WTC11 (cell line): ENCODE measurements around the gene RAP1GAP. TPM values are rescaled to one million over a fixed set of nuclear protein-coding genes. Genes with fewer than 3 reads are reported as not detected.

ENCODE experiments used
- CREB1 ChIP-seq: sonication (generic); formaldehyde crosslinking; IDR thresholded peaks from 2 replicates; pipeline ENCODE4 v1.8.0; 2023; ENCODE audit warnings: mild to moderate bottlenecking, missing genetic modification reagents
- EMX1 ChIP-seq: fragments of 250-450 bp; sonication (Bioruptor Pico); IDR thresholded peaks from 2 replicates; pipeline ENCODE4 v1.8.0; 2021; ENCODE audit warnings: mild to moderate bottlenecking
- ESRRA ChIP-seq: sonication (generic); formaldehyde crosslinking; IDR thresholded peaks from 2 replicates; pipeline ENCODE4 v1.8.1; 2022; ENCODE audit warnings: mild to moderate bottlenecking, missing genetic modification reagents, borderline replicate concordance
- GTF2I ChIP-seq: fragments of 250-450 bp; sonication (Bioruptor Pico); conservative IDR thresholded peaks from 2 replicates; pipeline ENCODE4 v1.4.0; 2021; ENCODE audit warnings: mild to moderate bottlenecking
- KAT7 ChIP-seq: sonication (generic); formaldehyde crosslinking; IDR thresholded peaks from 2 replicates; pipeline ENCODE4 v1.8.1; 2023; ENCODE audit warnings: missing genetic modification reagents, mild to moderate bottlenecking, borderline replicate concordance
- NFATC4 ChIP-seq: fragments of 250-450 bp; sonication (Bioruptor Pico); IDR thresholded peaks from 2 replicates; pipeline ENCODE4 v1.9.0; 2021; ENCODE audit warnings: mild to moderate bottlenecking
- NR1H2 ChIP-seq: sonication (generic); formaldehyde crosslinking; IDR thresholded peaks from 2 replicates; pipeline ENCODE4 v1.9.0; 2021; ENCODE audit warnings: mild to moderate bottlenecking, moderate library complexity, missing genetic modification reagents
- NR2C2 ChIP-seq: sonication (generic); formaldehyde crosslinking; IDR thresholded peaks from 2 replicates; pipeline ENCODE4 v1.8.0; 2022; ENCODE audit warnings: mild to moderate bottlenecking, missing genetic modification reagents
- NR3C1 ChIP-seq: sonication (generic); formaldehyde crosslinking; conservative IDR thresholded peaks from 2 replicates; pipeline ENCODE4 v1.8.1; 2023; ENCODE audit warnings: low read depth, mild to moderate bottlenecking, missing genetic modification reagents
- TCF7 ChIP-seq: sonication (generic); formaldehyde crosslinking; IDR thresholded peaks from 2 replicates; pipeline ENCODE4 v1.8.0; 2022; ENCODE audit warnings: mild to moderate bottlenecking, low read depth, missing genetic modification reagents, moderate library complexity
- ZBTB21 ChIP-seq: sonication (generic); formaldehyde crosslinking; IDR thresholded peaks from 2 replicates; pipeline ENCODE4 v1.8.1; 2023; ENCODE audit warnings: mild to moderate bottlenecking, missing genetic modification reagents, borderline replicate concordance
- total RNA-seq: library from RNA; stranded (reverse); gene quantifications from 3 replicates; pipeline ENCODE4 v1.2.3, GENCODE V29; 2021
- TF ChIP-seq, protein P1 (sequence below): sonication (generic); formaldehyde crosslinking; IDR thresholded peaks from 2 replicates; pipeline ENCODE4 v1.8.1; 2023; ENCODE audit warnings: mild to moderate bottlenecking, missing genetic modification reagents, moderate library complexity
- TF ChIP-seq, protein P2 (sequence below): sonication (generic); formaldehyde crosslinking; conservative IDR thresholded peaks from 2 replicates; pipeline ENCODE4 v1.8.1; 2022; ENCODE audit warnings: mild to moderate bottlenecking, missing genetic modification reagents
- TF ChIP-seq, protein P3 (sequence below): sonication (generic); formaldehyde crosslinking; IDR thresholded peaks from 2 replicates; pipeline ENCODE4 v1.8.0; 2023; ENCODE audit warnings: missing genetic modification reagents
- TF ChIP-seq, protein P4 (sequence below): sonication (generic); formaldehyde crosslinking; IDR thresholded peaks from 2 replicates; pipeline ENCODE4 v1.8.0; 2022; ENCODE audit warnings: mild to moderate bottlenecking, missing genetic modification reagents
- TF ChIP-seq, protein P5 (sequence below): sonication (generic); formaldehyde crosslinking; IDR thresholded peaks from 2 replicates; pipeline ENCODE4 v1.8.1; 2022; ENCODE audit warnings: low read depth, mild to moderate bottlenecking, moderate library complexity, missing genetic modification reagents, borderline replicate concordance
- TF ChIP-seq, protein P6 (sequence below): sonication (generic); formaldehyde crosslinking; IDR thresholded peaks from 2 replicates; pipeline ENCODE4 v1.8.1; 2023; ENCODE audit warnings: mild to moderate bottlenecking, moderate library complexity, missing genetic modification reagents
- TF ChIP-seq, protein P7 (sequence below): fragments of 250-450 bp; sonication (Bioruptor Pico); IDR thresholded peaks from 2 replicates; pipeline ENCODE4 v2.1.2; 2022; ENCODE audit warnings: mild to moderate bottlenecking, moderate library complexity
- TF ChIP-seq, protein P8 (sequence below): fragments of 250-450 bp; sonication (Bioruptor Pico); conservative IDR thresholded peaks from 2 replicates; pipeline ENCODE4 v1.9.0; 2021; ENCODE audit warnings: mild to moderate bottlenecking

Gene RAP1GAP
- total RNA-seq, 1 experiment from 2014 or later, result 7.6 TPM

DNA sequence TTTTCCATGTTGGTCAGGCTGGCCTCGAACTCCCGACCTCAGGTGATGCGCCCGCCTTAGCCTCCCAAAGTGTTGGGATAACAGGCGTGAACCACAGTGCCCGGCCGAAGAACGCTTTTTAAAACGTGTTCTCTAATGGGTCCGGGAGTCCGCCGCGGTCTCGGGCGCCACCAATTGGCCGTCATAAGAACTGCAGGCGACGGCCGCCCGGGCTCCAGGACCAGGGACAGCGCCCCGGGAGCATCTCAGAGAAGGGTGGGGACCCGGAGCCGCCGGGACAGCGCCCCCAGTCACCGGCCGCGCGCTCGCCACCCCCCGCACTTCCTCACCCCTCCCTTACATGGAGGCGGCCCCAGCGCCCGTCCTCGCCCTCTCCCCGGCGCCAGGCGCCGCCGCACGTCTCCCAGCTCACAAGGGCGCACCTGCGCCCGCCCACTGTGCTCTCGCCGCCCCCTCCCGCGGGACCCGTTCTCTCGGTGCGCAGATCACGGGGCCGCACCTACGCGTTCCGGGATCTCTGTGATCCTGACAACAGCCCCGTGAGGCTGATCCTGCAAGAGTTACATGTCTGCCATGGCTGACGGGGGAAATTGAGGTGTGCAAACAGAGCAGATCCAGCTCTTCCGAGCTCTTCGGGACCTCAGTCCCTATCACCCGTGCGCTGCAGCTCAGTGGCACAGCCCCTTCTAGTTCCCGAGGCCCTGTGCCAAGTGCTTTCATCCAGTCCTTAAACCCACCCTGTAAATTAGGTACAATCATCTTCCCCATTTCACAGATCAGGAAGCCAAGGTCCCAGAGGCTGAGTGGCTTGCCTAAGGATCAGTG lies 9.8 kb downstream of the RAP1GAP start (continued):
- no peak for TF ChIP-seq NFATC4 (CRISPR knock-in tag)
- TF ChIP-seq KAT7 (CRISPR knock-in tag), result peak; percentile 87; the same call in 1 of the 2 replicates
- TF ChIP-seq TCF7 (CRISPR knock-in tag), result no peak; the same call in 1 of the 2 replicates
- peak; percentile 92; the same call in 1 of the 2 replicates for TF ChIP-seq ESRRA (CRISPR knock-in tag)
- peak; percentile 82 for TF ChIP-seq CREB1 (CRISPR knock-in tag)
- TF ChIP-seq, protein P1, sequence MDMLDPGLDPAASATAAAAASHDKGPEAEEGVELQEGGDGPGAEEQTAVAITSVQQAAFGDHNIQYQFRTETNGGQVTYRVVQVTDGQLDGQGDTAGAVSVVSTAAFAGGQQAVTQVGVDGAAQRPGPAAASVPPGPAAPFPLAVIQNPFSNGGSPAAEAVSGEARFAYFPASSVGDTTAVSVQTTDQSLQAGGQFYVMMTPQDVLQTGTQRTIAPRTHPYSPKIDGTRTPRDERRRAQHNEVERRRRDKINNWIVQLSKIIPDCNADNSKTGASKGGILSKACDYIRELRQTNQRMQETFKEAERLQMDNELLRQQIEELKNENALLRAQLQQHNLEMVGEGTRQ (CRISPR knock-in tag), result peak; percentile 52; the same call in 1 of the 2 replicates
- no peak; the same call in 1 of the 2 replicates for TF ChIP-seq GTF2I (CRISPR knock-in tag)
- TF ChIP-seq, protein P2, sequence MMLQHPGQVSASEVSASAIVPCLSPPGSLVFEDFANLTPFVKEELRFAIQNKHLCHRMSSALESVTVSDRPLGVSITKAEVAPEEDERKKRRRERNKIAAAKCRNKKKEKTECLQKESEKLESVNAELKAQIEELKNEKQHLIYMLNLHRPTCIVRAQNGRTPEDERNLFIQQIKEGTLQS (CRISPR knock-in tag), result 0 out of 2 replicates have a peak, but pooled peaks have one; percentile 14
- TF ChIP-seq, protein P3, sequence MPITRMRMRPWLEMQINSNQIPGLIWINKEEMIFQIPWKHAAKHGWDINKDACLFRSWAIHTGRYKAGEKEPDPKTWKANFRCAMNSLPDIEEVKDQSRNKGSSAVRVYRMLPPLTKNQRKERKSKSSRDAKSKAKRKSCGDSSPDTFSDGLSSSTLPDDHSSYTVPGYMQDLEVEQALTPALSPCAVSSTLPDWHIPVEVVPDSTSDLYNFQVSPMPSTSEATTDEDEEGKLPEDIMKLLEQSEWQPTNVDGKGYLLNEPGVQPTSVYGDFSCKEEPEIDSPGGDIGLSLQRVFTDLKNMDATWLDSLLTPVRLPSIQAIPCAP, result peak; percentile 93
- TF ChIP-seq NR3C1 (CRISPR knock-in tag), result no peak; the same call in 1 of the 2 replicates
- TF ChIP-seq NR2C2 (CRISPR knock-in tag), result peak; percentile 63
- TF ChIP-seq, protein P4, sequence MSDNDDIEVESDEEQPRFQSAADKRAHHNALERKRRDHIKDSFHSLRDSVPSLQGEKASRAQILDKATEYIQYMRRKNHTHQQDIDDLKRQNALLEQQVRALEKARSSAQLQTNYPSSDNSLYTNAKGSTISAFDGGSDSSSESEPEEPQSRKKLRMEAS, result peak; percentile 75
- TF ChIP-seq, protein P5, sequence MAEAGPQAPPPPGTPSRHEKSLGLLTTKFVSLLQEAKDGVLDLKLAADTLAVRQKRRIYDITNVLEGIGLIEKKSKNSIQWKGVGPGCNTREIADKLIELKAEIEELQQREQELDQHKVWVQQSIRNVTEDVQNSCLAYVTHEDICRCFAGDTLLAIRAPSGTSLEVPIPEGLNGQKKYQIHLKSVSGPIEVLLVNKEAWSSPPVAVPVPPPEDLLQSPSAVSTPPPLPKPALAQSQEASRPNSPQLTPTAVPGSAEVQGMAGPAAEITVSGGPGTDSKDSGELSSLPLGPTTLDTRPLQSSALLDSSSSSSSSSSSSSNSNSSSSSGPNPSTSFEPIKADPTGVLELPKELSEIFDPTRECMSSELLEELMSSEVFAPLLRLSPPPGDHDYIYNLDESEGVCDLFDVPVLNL (CRISPR knock-in tag), result peak; percentile 87
- TF ChIP-seq EMX1 (CRISPR knock-in tag), result peak; percentile 81
- TF ChIP-seq, protein P6, sequence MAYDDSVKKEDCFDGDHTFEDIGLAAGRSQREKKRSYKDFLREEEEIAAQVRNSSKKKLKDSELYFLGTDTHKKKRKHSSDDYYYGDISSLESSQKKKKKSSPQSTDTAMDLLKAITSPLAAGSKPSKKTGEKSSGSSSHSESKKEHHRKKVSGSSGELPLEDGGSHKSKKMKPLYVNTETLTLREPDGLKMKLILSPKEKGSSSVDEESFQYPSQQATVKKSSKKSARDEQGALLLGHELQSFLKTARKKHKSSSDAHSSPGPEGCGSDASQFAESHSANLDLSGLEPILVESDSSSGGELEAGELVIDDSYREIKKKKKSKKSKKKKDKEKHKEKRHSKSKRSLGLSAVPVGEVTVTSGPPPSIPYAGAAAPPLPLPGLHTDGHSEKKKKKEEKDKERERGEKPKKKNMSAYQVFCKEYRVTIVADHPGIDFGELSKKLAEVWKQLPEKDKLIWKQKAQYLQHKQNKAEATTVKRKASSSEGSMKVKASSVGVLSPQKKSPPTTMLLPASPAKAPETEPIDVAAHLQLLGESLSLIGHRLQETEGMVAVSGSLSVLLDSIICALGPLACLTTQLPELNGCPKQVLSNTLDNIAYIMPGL (CRISPR knock-in tag), result peak; percentile 90
- peak; percentile 90 for TF ChIP-seq ZBTB21 (CRISPR knock-in tag)
- TF ChIP-seq, protein P7, sequence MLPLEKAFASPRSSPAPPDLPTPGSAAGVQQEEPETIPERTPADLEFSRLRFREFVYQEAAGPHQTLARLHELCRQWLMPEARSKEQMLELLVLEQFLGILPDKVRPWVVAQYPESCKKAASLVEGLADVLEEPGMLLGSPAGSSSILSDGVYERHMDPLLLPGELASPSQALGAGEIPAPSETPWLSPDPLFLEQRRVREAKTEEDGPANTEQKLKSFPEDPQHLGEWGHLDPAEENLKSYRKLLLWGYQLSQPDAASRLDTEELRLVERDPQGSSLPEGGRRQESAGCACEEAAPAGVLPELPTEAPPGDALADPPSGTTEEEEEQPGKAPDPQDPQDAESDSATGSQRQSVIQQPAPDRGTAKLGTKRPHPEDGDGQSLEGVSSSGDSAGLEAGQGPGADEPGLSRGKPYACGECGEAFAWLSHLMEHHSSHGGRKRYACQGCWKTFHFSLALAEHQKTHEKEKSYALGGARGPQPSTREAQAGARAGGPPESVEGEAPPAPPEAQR (CRISPR knock-in tag), result peak; percentile 90
- peak; percentile 91 for TF ChIP-seq NR1H2 (CRISPR knock-in tag)
- TF ChIP-seq, protein P8, sequence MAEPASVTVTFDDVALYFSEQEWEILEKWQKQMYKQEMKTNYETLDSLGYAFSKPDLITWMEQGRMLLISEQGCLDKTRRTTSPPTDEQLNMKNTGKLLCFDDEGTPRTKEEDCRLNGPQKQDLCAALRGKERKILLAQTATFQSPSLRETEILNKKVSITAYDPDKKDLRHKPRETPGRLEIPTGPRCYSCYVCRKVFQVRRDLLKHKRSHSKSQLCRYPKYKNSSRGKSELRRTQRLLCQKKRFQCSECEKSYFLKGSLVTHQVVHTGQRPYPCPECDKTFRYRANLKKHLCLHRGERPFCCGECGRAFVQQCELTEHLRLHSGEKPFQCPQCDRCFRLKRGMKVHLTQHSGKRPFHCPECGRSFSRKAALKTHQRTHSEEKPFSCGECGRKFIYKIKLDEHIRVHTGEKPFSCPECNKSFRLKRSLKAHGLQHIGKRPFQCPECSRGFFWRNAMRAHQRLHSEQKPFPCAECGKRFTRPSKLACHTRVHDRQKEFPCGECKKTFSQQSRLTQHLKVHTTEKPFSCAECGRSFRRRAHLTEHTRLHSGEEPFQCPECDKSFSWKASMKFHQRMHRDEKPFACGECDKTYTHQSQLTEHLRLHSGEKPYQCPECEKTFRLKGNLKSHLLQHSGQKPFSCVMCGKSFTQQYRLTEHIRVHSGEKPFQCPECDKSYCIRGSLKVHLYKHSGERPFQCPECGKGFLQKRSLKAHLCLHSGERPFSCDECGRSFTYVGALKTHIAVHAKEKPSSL (CRISPR knock-in tag), result no peak
- TF ChIP-seq, all 79 proteins: peak for 60
